Islet precursor cell (in vitro differentiated cells): ENCODE data around the gene FBXL17.
"Not testable (repeated sequence)": the region's sequence is repeated elsewhere in the genome, so short reads cannot be mapped to it uniquely, and the experiment has no call there.

Experiments
- DNase-seq: peaks from one replicate; pipeline ENCODE4 v3.0.0-alpha.2; 2018

FBXL17 gene

GRCh38 chr5:108381954-108382783 is at the start of gene FBXL17:
FBXL17 (minus strand) TSS chr5:108382098.
- peak; percentile 98 for DNase-seq

GRCh38 chr5:108430931-108431608 is 49.2 kb upstream of the FBXL17 start:
- DNase-seq: no peak

- no peak for DNase-seq
Observed at GRCh38 chr5:108421713-108422112, 39.8 kb upstream of the FBXL17 start.

- DNase-seq: no peak
Observed at GRCh38 chr5:108420755-108421154, 38.9 kb upstream of the FBXL17 start.

GRCh38 chr5:108420158-108420557 is 38.3 kb upstream of the FBXL17 start:
- DNase-seq: no peak

- DNase-seq: no peak
Observed at GRCh38 chr5:108418197-108418596, 36.3 kb upstream of the FBXL17 start.

GRCh38 chr5:108417166-108417670 is 35.3 kb upstream of the FBXL17 start:
- no peak for DNase-seq

GRCh38 chr5:108415726-108416125 is 33.8 kb upstream of the FBXL17 start:
- DNase-seq: no peak

- DNase-seq: no peak
Observed at GRCh38 chr5:108409786-108410185, 27.9 kb upstream of the FBXL17 start.

GRCh38 chr5:108405201-108405600 is 23.3 kb upstream of the FBXL17 start:
- not testable (repeated sequence) for DNase-seq

GRCh38 chr5:108398964-108399363 is 17.1 kb upstream of the FBXL17 start:
- DNase-seq: no peak

- DNase-seq: not testable (repeated sequence)
Observed at GRCh38 chr5:108396837-108397236, 14.9 kb upstream of the FBXL17 start.

GRCh38 chr5:108387758-108388157 is 5.9 kb upstream of the FBXL17 start:
- no peak for DNase-seq

GRCh38 chr5:108386345-108387061 is 4.6 kb upstream of the FBXL17 start:
- no peak for DNase-seq

- DNase-seq: no peak
Observed at GRCh38 chr5:108384741-108385140, 2.8 kb upstream of the FBXL17 start.

- no peak for DNase-seq
Observed at GRCh38 chr5:108382784-108383330, 959 bp upstream of the FBXL17 start.

- DNase-seq: peak; percentile 77
Observed at GRCh38 chr5:108381350-108381953, 446 bp downstream of the FBXL17 start.

GRCh38 chr5:108380531-108381349 is 1.2 kb downstream of the FBXL17 start:
- DNase-seq: peak; percentile 71

- DNase-seq: no peak
Observed at GRCh38 chr5:108379722-108380530, 2.0 kb downstream of the FBXL17 start.

- DNase-seq: no peak
Observed at GRCh38 chr5:108375768-108376167, 6.1 kb downstream of the FBXL17 start.

- DNase-seq: no peak
Observed at GRCh38 chr5:108373426-108373825, 8.5 kb downstream of the FBXL17 start.
